Activated effector memory CD4-positive, alpha-beta T cell treated with anti-CD3 and anti-CD28 coated beads, Interleukin-2, amount 50 U/mL, for 16 hours (primary cell): ENCODE results near the gene ALPP.

Experiments used
- DNase-seq: peaks from one replicate; pipeline ENCODE4 v3.0.0-alpha.2; 2020

The ALPP gene

GRCh38 chr2:232431705-232432590, 53.4 kb downstream of the ALPP start:
- no peak for DNase-seq
